Measurements from ENCODE around the gene TCP11L2.

The TCP11L2 gene

DNA sequence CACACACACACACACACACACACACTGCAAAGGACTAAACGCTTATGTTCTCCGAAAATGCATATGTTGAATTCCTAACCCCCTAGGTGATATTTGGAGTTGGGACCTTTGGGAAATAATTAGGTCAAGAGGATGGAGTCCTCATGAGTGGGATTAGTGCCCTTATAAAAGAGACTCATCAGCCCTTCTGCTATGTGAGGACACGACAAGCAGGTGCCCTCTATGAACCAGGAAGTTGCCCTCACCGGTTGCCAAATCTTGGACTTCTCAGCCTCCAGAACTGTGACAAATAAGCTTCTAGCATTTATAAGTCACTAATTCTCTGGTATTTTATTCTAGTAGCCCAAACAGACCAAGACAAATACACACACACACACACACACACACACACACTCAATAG is 20.7 kb upstream of the TCP11L2 start:
- no peaks in the 10 kb centered on the region for H3K9me2 ChIP-seq (replicated peaks; ENCODE audit: low read depth, low read length)
- H3K36me3 ChIP-seq (ENCODE audit: insufficient read depth, low read length), result no peaks in the 10 kb centered on the region
- H3F3A ChIP-seq (ENCODE audit: low read depth), result no peaks in the 10 kb centered on the region
- no peaks in the 10 kb centered on the region for H4K20me1 ChIP-seq (ENCODE audit: insufficient read depth, low read length, poor library complexity, severe bottlenecking)
- H3K4me2 ChIP-seq (ENCODE audit: low read depth, low read length, poor library complexity, severe bottlenecking), result no peak overlapping the region
- H2AFZ ChIP-seq (ENCODE audit: low read length), result no peak overlapping the region
- no peak overlapping the region for H3K9ac ChIP-seq (ENCODE audit: low read depth, low read length, poor library complexity, severe bottlenecking)
- no peak overlapping the region for H3K4me3 ChIP-seq (ENCODE audit: low read length, poor library complexity, severe bottlenecking)
- no peaks in the 10 kb centered on the region for H3K79me2 ChIP-seq (ENCODE audit: insufficient read depth, low read length)
- peaks cover 3% of the 10 kb centered on the region for H3K4me1 ChIP-seq (ENCODE audit: insufficient read depth, low read length, poor library complexity, severe bottlenecking)
- TF ChIP-seq EZH2phosphoT487 (IDR thresholded peaks at IDR 0.05; ENCODE audit: borderline replicate concordance) (no peak), CTCF (conservative IDR thresholded peaks at IDR 0.05; ENCODE audit: low read length) (no peak)
- H3K9me3 ChIP-seq (ENCODE audit: insufficient read depth, low read depth, low read length), result no peaks in the 10 kb centered on the region
- H3K27me3 ChIP-seq (ENCODE audit: insufficient read depth, low read length, poor library complexity, severe bottlenecking), result no peaks in the 10 kb centered on the region

GRCh38 chr12:106282457-106283097 is 20.0 kb upstream of the TCP11L2 start:
- Histone ChIP-seq H3K79me2 (ENCODE audit: insufficient read depth, low read length) (no peaks in the 10 kb centered on the region), H3K27me3 (ENCODE audit: insufficient read depth, low read length, poor library complexity, severe bottlenecking) (no peaks in the 10 kb centered on the region), H3K36me3 (ENCODE audit: insufficient read depth, low read length) (no peaks in the 10 kb centered on the region), H3K9me3 (ENCODE audit: insufficient read depth, low read depth, low read length) (no peaks in the 10 kb centered on the region), H3K4me3 (ENCODE audit: low read length, poor library complexity, severe bottlenecking) (no peak overlapping the region), H3F3A (ENCODE audit: low read depth) (no peaks in the 10 kb centered on the region), H2AFZ (ENCODE audit: low read length) (no peak overlapping the region), H3K9ac (ENCODE audit: low read depth, low read length, poor library complexity, severe bottlenecking) (no peak overlapping the region), H3K4me2 (ENCODE audit: low read depth, low read length, poor library complexity, severe bottlenecking) (no peak overlapping the region), H3K4me1 (ENCODE audit: insufficient read depth, low read length, poor library complexity, severe bottlenecking) (peaks cover 3% of the 10 kb centered on the region), H3K9me2 (replicated peaks; ENCODE audit: low read depth, low read length) (no peaks in the 10 kb centered on the region), H4K20me1 (ENCODE audit: insufficient read depth, low read length, poor library complexity, severe bottlenecking) (no peaks in the 10 kb centered on the region)
- TF ChIP-seq EZH2phosphoT487 (IDR thresholded peaks at IDR 0.05; ENCODE audit: borderline replicate concordance) (no peak), CTCF (conservative IDR thresholded peaks at IDR 0.05; ENCODE audit: low read length) (peak; percentile 81)

- no peaks in the 10 kb centered on the region for H3K9me3 ChIP-seq (ENCODE audit: insufficient read depth, low read depth, low read length)
- H2AFZ ChIP-seq (ENCODE audit: low read length), result no peak overlapping the region
- no peak overlapping the region for H3K4me2 ChIP-seq (ENCODE audit: low read depth, low read length, poor library complexity, severe bottlenecking)
- H3K9ac ChIP-seq (ENCODE audit: low read depth, low read length, poor library complexity, severe bottlenecking), result no peak overlapping the region
- peaks cover 3% of the 10 kb centered on the region for H3K4me1 ChIP-seq (ENCODE audit: insufficient read depth, low read length, poor library complexity, severe bottlenecking)
- no peaks in the 10 kb centered on the region for H3K79me2 ChIP-seq (ENCODE audit: insufficient read depth, low read length)
- H3K9me2 ChIP-seq (replicated peaks; ENCODE audit: low read depth, low read length), result no peaks in the 10 kb centered on the region
- no peaks in the 10 kb centered on the region for H3F3A ChIP-seq (ENCODE audit: low read depth)
- TF ChIP-seq CTCF (conservative IDR thresholded peaks at IDR 0.05; ENCODE audit: low read length) (no peak), EZH2phosphoT487 (IDR thresholded peaks at IDR 0.05; ENCODE audit: borderline replicate concordance) (no peak)
- H3K36me3 ChIP-seq (ENCODE audit: insufficient read depth, low read length), result no peaks in the 10 kb centered on the region
- no peaks in the 10 kb centered on the region for H4K20me1 ChIP-seq (ENCODE audit: insufficient read depth, low read length, poor library complexity, severe bottlenecking)
- H3K27me3 ChIP-seq (ENCODE audit: insufficient read depth, low read length, poor library complexity, severe bottlenecking), result no peaks in the 10 kb centered on the region
- no peak overlapping the region for H3K4me3 ChIP-seq (ENCODE audit: low read length, poor library complexity, severe bottlenecking)
Observed at GRCh38 chr12:106284358-106285105, 18.0 kb upstream of the TCP11L2 start.

Measured in Loucy (cell line).